Measurements from ENCODE around the gene TBC1D14. TPM values are rescaled to one million over a fixed set of nuclear protein-coding genes. Genes with fewer than 3 reads are reported as not detected.
A peak's percentile ranks its signal among the peaks of the same experiment; 100 is the strongest.

TBC1D14 gene
- total RNA-seq, 1 experiment from 2014 or later, result 36.3 TPM

GRCh38 chr4:6929339-6929811 is 19.7 kb downstream of the TBC1D14 start:
- ChIA-PET POLR2A (no interaction called here), CTCF (no interaction called here)
- in situ Hi-C loops (cut with HindIII; ENCODE audit: low pct_unique_long_range_greater_than_20kb, low sequenced_read_pairs), result no loop called here
- 0 out of 2 replicates have a peak, but pooled peaks have one; percentile 18 for ATAC-seq
- no peaks in the 10 kb centered on the region for H3K36me3 ChIP-seq (ENCODE audit: control insufficient read depth, insufficient read depth, low read length)
- no peak overlapping the region for H3K4me3 ChIP-seq (ENCODE audit: low read depth in 2 of 2, low read length in 2 of 2)
- intact Hi-C loops (cut with micrococcal nuclease; ENCODE audit: unreplicated experiment), result no loop called here
- H3K27me3 ChIP-seq (ENCODE audit: control insufficient read depth, insufficient read depth, low read length), result no peaks in the 10 kb centered on the region
- no peak for TF ChIP-seq REST (IDR thresholded peaks at IDR 0.05; ENCODE audit: insufficient read depth in 1 of 2, low read depth in 2 of 2, low read length in 1 of 2)
- BruUV-seq (replicated peaks), result no TSS peak
- no peaks in the 10 kb centered on the region for H3K9me3 ChIP-seq (ENCODE audit: control insufficient read depth, insufficient read depth, low read depth, low read length)
- DNase-seq (ENCODE audit: low read depth, low spot score), result no peak
- H3K4me1 ChIP-seq (ENCODE audit: control insufficient read depth, insufficient read depth, low read length), result peaks cover 2% of the 10 kb centered on the region; the same call in 1 of the 2 replicates
- H3K27ac ChIP-seq (ENCODE audit: low read length), result no peak overlapping the region

GRCh38 chr4:6929812-6930464 is 20.3 kb downstream of the TBC1D14 start:
- H3K27me3 ChIP-seq (ENCODE audit: control insufficient read depth, insufficient read depth, low read length), result no peaks in the 10 kb centered on the region
- ATAC-seq (0 out of 2 replicates have a peak, but pooled peaks have one; percentile 23), DNase-seq (ENCODE audit: low read depth, low spot score) (no peak)
- no peak overlapping the region for H3K4me3 ChIP-seq (ENCODE audit: low read depth in 2 of 2, low read length in 2 of 2)
- ChIA-PET POLR2A (no interaction called here), CTCF (no interaction called here)
- no peaks in the 10 kb centered on the region for H3K36me3 ChIP-seq (ENCODE audit: control insufficient read depth, insufficient read depth, low read length)
- BruUV-seq (replicated peaks), result no TSS peak
- in situ Hi-C loops (cut with HindIII; ENCODE audit: low pct_unique_long_range_greater_than_20kb, low sequenced_read_pairs), result no loop called here
- intact Hi-C loops (cut with micrococcal nuclease; ENCODE audit: unreplicated experiment), result no loop called here
- H3K4me1 ChIP-seq (ENCODE audit: control insufficient read depth, insufficient read depth, low read length), result peaks cover 2% of the 10 kb centered on the region; the same call in 1 of the 2 replicates
- TF ChIP-seq TCF7L2 (IDR thresholded peaks at IDR 0.05; ENCODE audit: low read depth, low read length) (no peak), CTCF (IDR thresholded peaks at IDR 0.05) (no peak), REST (IDR thresholded peaks at IDR 0.05; ENCODE audit: insufficient read depth in 1 of 2, low read depth in 2 of 2, low read length in 1 of 2) (no peak), POLR2AphosphoS5 (IDR thresholded peaks at IDR 0.05; ENCODE audit: low read depth, low read length) (no peak), SIN3A (IDR thresholded peaks at IDR 0.05; ENCODE audit: borderline replicate concordance, insufficient read depth, low read depth, low read length) (no peak)
- H3K9me3 ChIP-seq (ENCODE audit: control insufficient read depth, insufficient read depth, low read depth, low read length), result no peaks in the 10 kb centered on the region
- H3K27ac ChIP-seq (ENCODE audit: low read length), result no peak overlapping the region
